ENCODE measurements around the gene ACSL6.

The ACSL6 gene

GRCh38 chr5:132050136-132050535, 38.7 kb upstream of the ACSL6 start:
- Histone ChIP-seq H3K4me2 (ENCODE audit: low read depth, low read length, poor library complexity, severe bottlenecking) (no peak overlapping the region), H3K9ac (ENCODE audit: low read depth, low read length, poor library complexity, severe bottlenecking) (no peak overlapping the region), H3K4me1 (ENCODE audit: insufficient read depth, low read length, poor library complexity, severe bottlenecking) (peaks cover 8% of the 10 kb centered on the region), H3K4me3 (ENCODE audit: low read length, poor library complexity, severe bottlenecking) (no peak overlapping the region), H2AFZ (ENCODE audit: low read length) (no peak overlapping the region), H3K27me3 (ENCODE audit: insufficient read depth, low read length, poor library complexity, severe bottlenecking) (no peaks in the 10 kb centered on the region), H3K9me2 (replicated peaks; ENCODE audit: low read depth, low read length) (no peaks in the 10 kb centered on the region), H3K79me2 (ENCODE audit: insufficient read depth, low read length) (no peaks in the 10 kb centered on the region), H3F3A (ENCODE audit: low read depth) (no peaks in the 10 kb centered on the region), H3K36me3 (ENCODE audit: insufficient read depth, low read length) (no peaks in the 10 kb centered on the region), H4K20me1 (ENCODE audit: insufficient read depth, low read length, poor library complexity, severe bottlenecking) (no peaks in the 10 kb centered on the region), H3K9me3 (ENCODE audit: insufficient read depth, low read depth, low read length) (no peaks in the 10 kb centered on the region)
- TF ChIP-seq, protein P1, sequence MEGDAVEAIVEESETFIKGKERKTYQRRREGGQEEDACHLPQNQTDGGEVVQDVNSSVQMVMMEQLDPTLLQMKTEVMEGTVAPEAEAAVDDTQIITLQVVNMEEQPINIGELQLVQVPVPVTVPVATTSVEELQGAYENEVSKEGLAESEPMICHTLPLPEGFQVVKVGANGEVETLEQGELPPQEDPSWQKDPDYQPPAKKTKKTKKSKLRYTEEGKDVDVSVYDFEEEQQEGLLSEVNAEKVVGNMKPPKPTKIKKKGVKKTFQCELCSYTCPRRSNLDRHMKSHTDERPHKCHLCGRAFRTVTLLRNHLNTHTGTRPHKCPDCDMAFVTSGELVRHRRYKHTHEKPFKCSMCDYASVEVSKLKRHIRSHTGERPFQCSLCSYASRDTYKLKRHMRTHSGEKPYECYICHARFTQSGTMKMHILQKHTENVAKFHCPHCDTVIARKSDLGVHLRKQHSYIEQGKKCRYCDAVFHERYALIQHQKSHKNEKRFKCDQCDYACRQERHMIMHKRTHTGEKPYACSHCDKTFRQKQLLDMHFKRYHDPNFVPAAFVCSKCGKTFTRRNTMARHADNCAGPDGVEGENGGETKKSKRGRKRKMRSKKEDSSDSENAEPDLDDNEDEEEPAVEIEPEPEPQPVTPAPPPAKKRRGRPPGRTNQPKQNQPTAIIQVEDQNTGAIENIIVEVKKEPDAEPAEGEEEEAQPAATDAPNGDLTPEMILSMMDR (conservative IDR thresholded peaks at IDR 0.05; ENCODE audit: low read length) = no peak
- TF ChIP-seq EZH2phosphoT487 (IDR thresholded peaks at IDR 0.05; ENCODE audit: borderline replicate concordance) = no peak

DNA sequence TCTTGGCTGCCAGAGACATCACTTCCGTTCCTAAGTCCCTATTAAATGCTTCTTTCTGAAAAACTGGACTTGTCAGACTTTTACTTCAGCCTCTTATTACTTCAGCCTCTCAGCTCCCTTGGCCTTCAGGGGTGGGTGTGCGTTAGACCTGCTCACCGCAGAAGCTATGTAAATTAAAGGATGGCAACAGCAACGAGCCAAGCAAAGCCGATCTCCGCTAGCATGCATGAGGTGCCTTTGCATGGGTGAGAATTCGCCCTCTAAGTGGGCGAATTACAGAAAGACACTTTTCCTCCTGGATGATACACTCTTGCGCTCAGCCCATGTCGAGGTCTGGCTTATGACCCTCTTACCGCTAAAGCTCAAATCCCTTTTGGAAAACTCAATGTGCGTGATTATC, 38.1 kb upstream of the ACSL6 start:
- H3F3A ChIP-seq (ENCODE audit: low read depth) = no peaks in the 10 kb centered on the region
- H3K36me3 ChIP-seq (ENCODE audit: insufficient read depth, low read length) = no peaks in the 10 kb centered on the region
- H4K20me1 ChIP-seq (ENCODE audit: insufficient read depth, low read length, poor library complexity, severe bottlenecking) = no peaks in the 10 kb centered on the region
- H3K9ac ChIP-seq (ENCODE audit: low read depth, low read length, poor library complexity, severe bottlenecking) = no peak overlapping the region
- H3K79me2 ChIP-seq (ENCODE audit: insufficient read depth, low read length) = no peaks in the 10 kb centered on the region
- H3K9me3 ChIP-seq (ENCODE audit: insufficient read depth, low read depth, low read length) = no peaks in the 10 kb centered on the region
- H3K4me3 ChIP-seq (ENCODE audit: low read length, poor library complexity, severe bottlenecking) = no peak overlapping the region
- H3K27me3 ChIP-seq (ENCODE audit: insufficient read depth, low read length, poor library complexity, severe bottlenecking) = no peaks in the 10 kb centered on the region
- H3K9me2 ChIP-seq (replicated peaks; ENCODE audit: low read depth, low read length) = no peaks in the 10 kb centered on the region
- H3K4me1 ChIP-seq (ENCODE audit: insufficient read depth, low read length, poor library complexity, severe bottlenecking) = peaks cover 2% of the 10 kb centered on the region
- H3K4me2 ChIP-seq (ENCODE audit: low read depth, low read length, poor library complexity, severe bottlenecking) = no peak overlapping the region
- H2AFZ ChIP-seq (ENCODE audit: low read length) = no peak overlapping the region
- no peak for TF ChIP-seq EZH2phosphoT487 (IDR thresholded peaks at IDR 0.05; ENCODE audit: borderline replicate concordance)
- TF ChIP-seq, protein P1 (conservative IDR thresholded peaks at IDR 0.05; ENCODE audit: low read length) = no peak

- H3K79me2 ChIP-seq (ENCODE audit: insufficient read depth, low read length) = no peaks in the 10 kb centered on the region
- no peak overlapping the region for H3K4me2 ChIP-seq (ENCODE audit: low read depth, low read length, poor library complexity, severe bottlenecking)
- TF ChIP-seq, protein P1 (conservative IDR thresholded peaks at IDR 0.05; ENCODE audit: low read length) = no peak
- TF ChIP-seq EZH2phosphoT487 (IDR thresholded peaks at IDR 0.05; ENCODE audit: borderline replicate concordance) = no peak
- no peaks in the 10 kb centered on the region for H3K9me2 ChIP-seq (replicated peaks; ENCODE audit: low read depth, low read length)
- no peaks in the 10 kb centered on the region for H3K9me3 ChIP-seq (ENCODE audit: insufficient read depth, low read depth, low read length)
- H3K27me3 ChIP-seq (ENCODE audit: insufficient read depth, low read length, poor library complexity, severe bottlenecking) = no peaks in the 10 kb centered on the region
- no peak overlapping the region for H2AFZ ChIP-seq (ENCODE audit: low read length)
- no peak overlapping the region for H3K9ac ChIP-seq (ENCODE audit: low read depth, low read length, poor library complexity, severe bottlenecking)
- no peaks in the 10 kb centered on the region for H3K4me1 ChIP-seq (ENCODE audit: insufficient read depth, low read length, poor library complexity, severe bottlenecking)
- H3K4me3 ChIP-seq (ENCODE audit: low read length, poor library complexity, severe bottlenecking) = no peak overlapping the region
- H4K20me1 ChIP-seq (ENCODE audit: insufficient read depth, low read length, poor library complexity, severe bottlenecking) = no peaks in the 10 kb centered on the region
- no peaks in the 10 kb centered on the region for H3F3A ChIP-seq (ENCODE audit: low read depth)
- no peaks in the 10 kb centered on the region for H3K36me3 ChIP-seq (ENCODE audit: insufficient read depth, low read length)
Measured at GRCh38 chr5:132049093-132049492, 37.6 kb upstream of the ACSL6 start.

Data from Loucy (cell line).